Activated CD8-positive, alpha-beta memory T cell treated with anti-CD3 and anti-CD28 coated beads for 36 hours (primary cell): ENCODE measurements around the gene PLCZ1. TPM values are rescaled to one million over a fixed set of nuclear protein-coding genes. Genes with fewer than 3 reads are reported as not detected.
"Not testable (repeated sequence)": the region's sequence is repeated elsewhere in the genome, so short reads cannot be mapped to it uniquely, and the experiment has no call there.

Experiments used
- CTCF ChIA-PET: fragments of 350-600 bp; sonication (Branson Sonifier 250); formaldehyde crosslinking; loops from one replicate; lab custom pipeline; 2021; ENCODE audit warnings: antibody characterized with exemption; lab: Charles Lee
- POLR2A ChIA-PET: fragments of 350-600 bp; sonication (Branson Sonifier 250); formaldehyde crosslinking; loops from one replicate; lab custom pipeline; 2021; ENCODE audit warnings: antibody characterized with exemption; lab: Charles Lee
- total RNA-seq, 2 experiments: library from RNA; stranded (reverse); gene quantifications; one replicate each; pipeline ENCODE4 v1.2.3, GENCODE V29; 2021

Gene PLCZ1
- total RNA-seq, result not detected

- POLR2A ChIA-PET, result no interaction called here
- CTCF ChIA-PET, result no interaction called here
These were observed at the start of gene PLCZ1, which contains the start of gene CAPZA3 for GRCh38 chr12:18737819-18738218. PLCZ1 (minus strand) TSS chr12:18738012; CDS start chr12:18737371, 641 bp downstream. CAPZA3 (plus strand) TSS chr12:18738119; CDS start chr12:18738269, 150 bp downstream.

DNA sequence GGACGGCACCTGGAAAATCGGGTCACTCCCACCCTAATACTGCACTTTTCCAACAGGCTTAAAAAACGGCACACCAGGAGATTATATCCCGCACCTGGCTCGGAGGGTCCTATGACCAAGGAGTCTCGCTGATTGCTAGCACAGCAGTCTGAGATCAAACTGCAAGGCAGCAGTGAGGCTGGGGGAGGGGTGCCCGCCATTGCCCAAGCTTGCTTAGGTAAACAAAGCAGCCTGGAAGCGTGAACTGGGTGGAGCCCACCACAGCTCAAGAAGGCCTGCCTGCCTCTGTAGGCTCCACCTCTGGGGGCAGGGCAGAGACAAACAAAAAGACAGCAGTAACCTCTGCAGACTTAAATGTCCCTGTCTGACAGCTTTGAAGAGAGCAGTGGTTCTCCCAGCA lies 47.7 kb upstream of the PLCZ1 start:
- CTCF ChIA-PET, POLR2A ChIA-PET: not testable (repeated sequence)

DNA sequence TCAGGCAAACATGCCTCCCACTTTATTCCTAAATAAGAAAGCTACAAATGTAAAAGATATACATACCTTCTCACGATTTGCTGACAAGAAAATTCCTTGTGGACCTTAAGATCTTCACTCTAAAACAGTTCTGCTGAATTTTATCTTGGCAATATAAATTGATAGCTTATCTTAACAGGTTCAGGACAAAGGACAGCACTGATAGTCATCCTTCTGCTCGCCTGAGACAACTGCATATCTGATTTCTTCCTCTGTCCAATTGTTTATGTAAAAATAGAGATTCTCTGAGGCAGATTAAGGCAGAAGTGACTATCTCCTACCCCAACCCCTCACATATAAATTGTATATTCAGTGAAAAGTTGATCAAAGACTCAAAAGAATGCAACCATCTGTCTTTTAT lies 45.0 kb upstream of the PLCZ1 start:
- CTCF ChIA-PET, result no interaction called here

GRCh38 chr12:18766479-18766878 lies 28.7 kb upstream of the PLCZ1 start:
- POLR2A ChIA-PET, CTCF ChIA-PET: not testable (repeated sequence)

More for the DNA sequence above, 45.0 kb upstream of the PLCZ1 start:
- POLR2A ChIA-PET, result no interaction called here

DNA sequence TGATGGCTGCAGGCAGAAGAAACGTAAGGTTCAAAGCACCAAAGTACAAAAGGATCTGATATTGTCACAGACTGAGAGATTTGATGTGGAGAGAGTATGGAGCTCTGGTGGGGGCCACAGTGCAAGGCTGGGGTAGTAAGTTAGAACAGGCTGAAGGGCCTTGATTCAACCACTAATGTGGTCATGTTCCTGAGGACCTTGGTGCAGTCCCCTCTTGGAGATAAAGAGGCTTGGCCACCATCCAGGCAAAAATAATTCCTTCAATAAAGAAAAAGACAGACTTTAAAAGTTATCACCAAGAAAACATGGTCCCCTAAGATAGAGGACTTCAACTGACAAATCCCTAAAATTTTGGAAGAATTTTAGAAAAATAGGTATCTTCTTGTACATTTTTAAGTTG lies 17.5 kb upstream of the PLCZ1 start:
- ChIA-PET CTCF (no interaction called here), POLR2A (no interaction called here)

DNA sequence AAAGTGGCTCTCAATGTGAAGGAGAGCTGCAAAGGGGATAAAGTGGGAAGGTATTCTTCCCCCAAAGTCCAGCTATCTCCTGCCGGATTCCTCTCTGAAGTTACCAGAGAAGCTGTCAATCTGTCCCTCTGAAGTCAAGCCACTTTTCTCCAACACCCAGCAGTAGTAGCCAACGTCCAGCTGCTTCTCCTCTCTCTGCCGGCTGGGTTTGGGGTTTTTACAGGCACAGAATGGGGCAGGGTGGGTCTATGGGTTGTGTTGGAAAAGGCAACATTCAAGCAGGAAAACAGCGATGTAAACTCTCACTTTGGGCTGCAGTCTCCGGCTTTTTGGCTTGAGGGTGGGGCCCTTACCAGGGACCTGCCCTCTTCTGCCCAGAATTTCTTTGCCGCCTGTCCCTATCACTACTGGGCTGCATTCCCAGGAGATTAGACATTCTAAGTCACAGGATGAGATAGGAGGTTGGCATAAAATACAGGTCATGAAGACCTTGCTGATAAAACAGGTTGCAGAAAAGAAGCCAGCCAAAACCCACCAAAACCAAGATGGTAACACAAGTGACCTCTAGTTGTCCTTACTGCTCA lies 16.4 kb upstream of the PLCZ1 start:
- POLR2A ChIA-PET, result no interaction called here

DNA sequence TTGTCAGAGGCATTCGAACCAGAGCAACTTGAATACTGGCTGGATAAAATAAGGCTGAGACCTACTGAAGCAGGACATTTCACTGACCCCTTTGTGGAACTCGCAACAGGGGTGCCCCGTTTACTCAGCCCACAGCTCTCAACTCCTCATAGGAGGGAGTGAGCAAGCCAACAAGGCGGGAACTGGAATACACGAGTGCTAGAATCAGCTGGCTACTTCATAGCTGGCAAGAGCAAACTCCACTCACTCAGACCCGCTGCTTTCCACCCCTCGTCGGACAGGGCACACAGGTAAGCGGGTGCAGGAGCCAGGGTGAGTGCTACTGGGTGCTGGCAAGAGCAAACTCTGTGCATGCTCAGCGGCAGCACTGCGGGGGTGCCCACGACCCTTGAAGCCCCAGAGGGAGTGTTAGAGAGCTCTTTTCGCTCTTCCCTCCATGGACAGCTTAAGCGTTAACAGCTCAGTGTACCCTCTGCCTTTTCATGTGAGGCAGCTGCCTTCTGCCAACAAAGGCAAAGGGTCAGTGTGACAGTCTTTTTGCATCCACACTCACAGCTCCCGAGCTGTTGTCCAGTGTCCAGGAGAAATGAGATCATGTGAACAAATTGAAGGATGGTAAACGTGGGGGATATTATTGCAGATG lies 15.8 kb upstream of the PLCZ1 start:
- ChIA-PET POLR2A (no interaction called here), CTCF (no interaction called here)

More for the DNA sequence above, 16.4 kb upstream of the PLCZ1 start:
- CTCF ChIA-PET, result no interaction called here

GRCh38 chr12:18752947-18753346 lies 15.1 kb upstream of the PLCZ1 start:
- ChIA-PET POLR2A (no interaction called here), CTCF (no interaction called here)

GRCh38 chr12:18752280-18752920 lies 14.6 kb upstream of the PLCZ1 start:
- CTCF ChIA-PET, result no interaction called here
- POLR2A ChIA-PET, result no interaction called here

DNA sequence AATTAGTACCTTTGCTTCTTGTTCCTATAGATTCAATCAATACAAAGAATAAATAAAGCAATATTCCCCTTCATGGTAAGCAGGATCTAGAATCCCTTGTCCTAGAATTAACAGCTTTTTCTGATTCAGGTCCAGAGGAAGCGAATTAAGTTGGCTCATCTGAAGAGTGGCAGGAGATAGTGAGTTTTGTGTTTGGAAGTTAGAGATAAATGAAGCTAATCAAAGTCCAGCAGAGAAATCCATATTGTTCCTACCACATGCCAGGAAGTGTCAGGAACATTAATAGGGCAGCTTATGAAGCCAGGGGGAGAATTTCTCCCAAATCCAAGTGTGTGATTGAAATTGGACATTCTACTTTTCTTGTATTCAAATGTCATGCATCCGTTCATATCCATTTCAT lies 14.1 kb upstream of the PLCZ1 start:
- POLR2A ChIA-PET, result no interaction called here

DNA sequence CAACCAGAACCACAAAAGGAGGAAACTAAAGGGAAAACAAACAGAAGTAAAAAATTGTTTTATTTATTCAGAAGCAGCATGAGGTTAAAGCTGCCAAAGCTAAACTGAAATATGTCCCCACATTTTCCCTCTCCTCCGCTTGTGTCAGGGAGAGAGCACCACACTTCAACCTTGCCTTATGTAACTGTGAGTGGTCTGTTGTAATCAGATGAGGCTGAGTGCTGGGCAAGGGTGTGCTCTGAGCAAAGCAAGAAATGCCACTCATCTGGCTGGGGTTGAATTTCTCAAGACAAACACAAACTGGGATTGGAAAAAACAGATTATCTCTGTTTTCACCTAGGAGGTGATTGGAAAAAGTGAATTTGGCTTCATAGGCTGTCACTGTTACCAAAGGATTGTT lies 12.3 kb upstream of the PLCZ1 start:
- ChIA-PET POLR2A (no interaction called here), CTCF (no interaction called here)

More for the DNA sequence above, 14.1 kb upstream of the PLCZ1 start:
- CTCF ChIA-PET, result no interaction called here

GRCh38 chr12:18749386-18749957 lies 11.7 kb upstream of the PLCZ1 start:
- POLR2A ChIA-PET, result no interaction called here
- CTCF ChIA-PET, result no interaction called here

GRCh38 chr12:18747895-18748294 lies 10.1 kb upstream of the PLCZ1 start:
- POLR2A ChIA-PET, result no interaction called here
- CTCF ChIA-PET, result no interaction called here

- ChIA-PET POLR2A (no interaction called here), CTCF (no interaction called here)
These were observed 6.7 kb downstream of the PLCZ1 start for GRCh38 chr12:18731156-18731555.

DNA sequence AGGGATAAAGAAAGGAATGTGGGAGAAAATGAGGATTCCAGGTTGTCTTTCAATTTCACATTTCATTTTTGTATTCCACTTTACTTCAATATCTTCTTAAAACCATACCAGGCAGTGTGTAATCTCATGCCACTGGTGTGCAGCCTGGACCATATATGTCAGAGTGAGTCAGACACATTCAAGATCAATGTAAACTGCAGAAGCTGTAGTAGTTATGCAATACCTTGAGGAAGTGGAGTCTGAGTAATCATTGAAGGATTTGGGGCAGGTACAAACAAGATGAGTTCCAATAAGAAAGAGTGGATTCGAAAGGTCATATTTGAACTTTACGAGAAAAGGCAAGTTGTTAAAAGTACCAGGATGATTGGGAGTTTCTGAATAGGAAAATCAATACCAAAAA lies 14.1 kb downstream of the PLCZ1 start:
- CTCF ChIA-PET, result no interaction called here

GRCh38 chr12:18721452-18721851 lies 16.4 kb downstream of the PLCZ1 start:
- CTCF ChIA-PET, result no interaction called here

More for the DNA sequence above, 14.1 kb downstream of the PLCZ1 start:
- POLR2A ChIA-PET, result no interaction called here

DNA sequence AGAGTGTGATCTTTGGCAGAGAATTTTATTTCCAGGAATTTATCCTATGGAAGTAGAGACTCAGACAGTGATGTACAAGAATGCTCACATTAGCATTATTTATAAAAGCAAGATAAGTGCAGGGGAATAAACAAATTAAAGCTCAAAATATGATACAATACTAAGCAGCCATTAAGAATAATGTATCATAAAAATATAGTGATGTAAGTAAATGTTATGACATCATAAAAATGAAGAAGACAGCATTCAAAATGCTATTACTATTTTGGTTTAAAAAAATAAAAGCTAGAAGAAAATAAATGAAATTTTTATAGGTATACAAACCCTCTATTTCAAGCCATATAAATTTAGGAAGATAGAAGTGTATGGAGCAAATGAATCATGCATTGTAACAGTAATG lies 17.1 kb downstream of the PLCZ1 start:
- ChIA-PET CTCF (no interaction called here), POLR2A (no interaction called here)

More at GRCh38 chr12:18721452-18721851, 16.4 kb downstream of the PLCZ1 start:
- POLR2A ChIA-PET, result no interaction called here

DNA sequence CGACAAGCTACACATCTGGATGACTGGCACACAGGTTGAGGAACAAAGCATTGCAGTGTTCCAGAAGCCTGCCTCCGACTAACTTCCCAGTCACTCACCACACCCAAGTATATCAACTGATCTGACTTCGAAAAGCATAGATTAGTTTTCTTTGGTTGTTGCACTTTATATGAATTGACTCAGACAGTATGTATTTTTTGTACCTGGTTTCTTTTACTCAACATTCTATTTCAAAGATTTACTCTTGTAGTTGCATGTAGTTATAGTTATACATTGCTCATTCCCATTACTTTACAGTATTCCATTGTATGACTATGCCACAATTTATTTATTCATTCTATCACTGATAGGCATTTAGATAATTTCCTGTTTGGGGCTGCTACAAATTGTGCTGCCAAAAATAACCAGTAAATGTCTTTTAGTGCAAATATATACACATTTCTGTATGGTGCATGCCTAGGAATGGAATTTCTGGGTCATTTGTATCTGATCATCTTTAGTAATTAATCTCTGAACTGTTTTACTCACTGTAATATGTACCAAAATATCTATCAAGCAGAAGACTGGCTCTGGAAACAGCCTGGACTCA lies 17.8 kb downstream of the PLCZ1 start:
- POLR2A ChIA-PET, result no interaction called here

GRCh38 chr12:18718462-18718861 lies 19.4 kb downstream of the PLCZ1 start:
- CTCF ChIA-PET, result no interaction called here

More for the DNA sequence above, 17.8 kb downstream of the PLCZ1 start:
- CTCF ChIA-PET, result no interaction called here

DNA sequence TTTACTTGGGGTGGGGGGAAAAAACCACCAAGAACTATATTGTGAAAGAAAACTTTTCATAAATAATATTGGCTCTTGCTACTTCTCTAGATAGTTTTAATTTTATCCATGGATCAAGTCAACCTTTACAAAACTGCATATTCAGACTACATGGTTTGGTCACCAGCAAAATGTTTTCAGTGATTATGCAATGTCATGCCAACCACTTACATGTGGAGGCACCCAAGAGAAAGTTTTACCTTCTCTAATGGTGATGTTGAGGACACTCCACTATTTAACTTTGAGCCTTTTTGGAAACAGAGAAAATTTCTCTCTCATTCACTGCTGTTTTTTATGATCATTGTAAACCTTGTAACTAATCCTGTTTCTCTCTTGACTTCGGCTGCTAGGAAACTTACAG lies 21.6 kb downstream of the PLCZ1 start:
- CTCF ChIA-PET, result no interaction called here
- POLR2A ChIA-PET, result no interaction called here

More at GRCh38 chr12:18718462-18718861, 19.4 kb downstream of the PLCZ1 start:
- POLR2A ChIA-PET, result no interaction called here
